Measurements from ENCODE around the gene GPC5.
"Not testable (repeated sequence)": the region's sequence is repeated elsewhere in the genome, so short reads cannot be mapped to it uniquely, and the experiment has no call there.

GPC5 gene

DNA sequence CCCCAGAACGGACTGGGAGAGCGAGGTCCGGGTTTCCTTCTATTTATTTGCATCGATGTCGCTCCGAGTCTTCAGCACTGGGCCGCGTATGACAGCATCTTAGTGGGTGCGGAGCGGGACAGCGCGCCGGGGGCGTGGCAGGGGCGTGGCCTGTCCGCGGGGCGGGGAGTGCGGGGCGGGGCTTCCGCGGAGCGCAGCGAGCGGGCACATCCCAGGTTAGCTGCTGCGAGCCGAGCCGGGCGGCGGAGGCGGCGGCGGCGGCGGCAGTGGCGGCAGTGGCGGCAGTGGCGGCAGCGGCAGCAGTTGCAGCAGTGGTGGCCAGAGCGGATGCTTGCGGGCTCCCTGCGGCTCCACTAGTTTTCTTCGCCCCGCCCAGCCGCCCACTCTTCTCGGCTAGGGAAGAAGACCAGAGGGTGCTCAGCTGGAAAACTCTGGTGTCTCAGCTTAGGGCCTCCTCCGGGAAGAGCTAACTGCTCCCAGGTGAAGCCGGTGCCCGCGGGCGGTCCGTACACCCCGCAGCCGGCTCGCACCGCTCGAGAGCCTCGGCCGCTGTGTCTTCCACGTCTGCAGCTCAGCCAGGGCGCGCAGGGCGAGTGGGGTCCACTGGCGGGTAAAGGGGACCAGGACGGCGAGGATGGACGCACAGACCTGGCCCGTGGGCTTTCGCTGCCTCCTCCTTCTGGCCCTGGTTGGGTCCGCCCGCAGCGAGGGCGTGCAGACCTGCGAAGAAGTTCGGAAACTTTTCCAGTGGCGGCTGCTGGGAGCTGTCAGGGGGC, at the start of gene GPC5:
TSS of gene GPC5 (plus strand) at position 209 of the 776 bp plus-strand sequence.
- no peak for DNase-seq (ENCODE audit: extremely low read depth, low read depth)
- no peak for TF ChIP-seq CTCF (IDR thresholded peaks at IDR 0.05; ENCODE audit: low read depth, low read length)

GRCh38 chr13:91348906-91349435, 49.5 kb upstream of the GPC5 start:
- peak; percentile 60 for DNase-seq (ENCODE audit: extremely low read depth, low read depth)
- TF ChIP-seq CTCF (IDR thresholded peaks at IDR 0.05; ENCODE audit: low read depth, low read length), result peak; percentile 81

DNA sequence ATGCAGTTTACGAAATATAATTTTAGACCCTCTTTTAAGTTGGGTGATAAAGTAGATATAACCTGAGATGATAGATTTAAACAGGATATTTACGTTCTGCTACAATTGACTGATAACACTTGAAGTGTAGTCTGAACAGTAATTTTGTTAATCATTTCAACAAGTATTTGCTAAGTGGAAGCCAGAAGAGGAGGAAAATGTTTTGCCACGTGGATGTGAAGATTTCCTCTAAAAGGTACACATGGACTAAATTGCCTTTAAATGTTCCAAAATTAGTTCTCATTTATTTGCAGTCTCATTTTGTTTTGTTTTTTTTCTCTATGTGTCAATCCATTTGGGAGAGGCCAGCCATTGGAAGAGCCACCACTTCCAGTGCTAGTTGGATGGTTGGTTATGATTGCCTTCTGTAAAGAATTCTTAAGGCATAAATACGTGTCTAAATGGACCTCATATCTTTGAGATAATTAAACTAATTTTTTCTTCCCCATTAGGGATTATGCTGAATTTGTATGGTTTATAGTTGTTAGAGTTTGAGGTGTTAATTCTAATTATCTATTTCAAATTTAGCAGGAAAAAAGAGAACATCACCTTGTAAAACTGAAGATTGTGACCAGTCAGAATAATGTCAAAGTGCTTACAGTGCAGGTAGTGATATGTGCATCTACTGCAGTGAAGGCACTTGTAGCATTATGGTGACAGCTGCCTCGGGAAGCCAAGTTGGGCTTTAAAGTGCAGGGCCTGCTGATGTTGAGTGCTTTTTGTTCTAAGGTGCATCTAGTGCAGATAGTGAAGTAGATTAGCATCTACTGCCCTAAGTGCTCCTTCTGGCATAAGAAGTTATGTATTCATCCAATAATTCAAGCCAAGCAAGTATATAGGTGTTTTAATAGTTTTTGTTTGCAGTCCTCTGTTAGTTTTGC, 48.2 kb upstream of the GPC5 start:
- TF ChIP-seq CTCF (IDR thresholded peaks at IDR 0.05; ENCODE audit: low read depth, low read length), result no peak
- DNase-seq (ENCODE audit: extremely low read depth, low read depth), result no peak

GRCh38 chr13:91351123-91351522, 47.3 kb upstream of the GPC5 start:
- no peak for DNase-seq (ENCODE audit: extremely low read depth, low read depth)
- no peak for TF ChIP-seq CTCF (IDR thresholded peaks at IDR 0.05; ENCODE audit: low read depth, low read length)

DNA sequence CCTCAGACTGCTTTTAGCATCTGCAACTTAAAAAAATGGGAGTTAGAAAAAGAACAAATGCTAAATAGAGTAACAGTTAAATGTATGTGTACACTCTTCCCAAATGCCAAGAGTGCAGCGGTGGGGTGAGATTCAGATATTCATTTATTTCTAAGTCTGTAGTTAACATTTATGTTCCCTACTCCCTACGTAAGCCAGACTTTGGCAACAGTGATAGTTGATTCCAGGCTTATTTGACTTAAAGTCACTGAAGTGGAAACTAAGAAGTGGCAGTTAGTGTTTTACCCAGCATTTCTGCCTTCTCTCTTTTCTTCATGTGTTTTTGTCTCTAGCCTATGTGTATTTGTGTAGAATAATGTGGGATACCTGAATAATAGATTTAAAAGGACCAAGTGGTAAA, 46.4 kb upstream of the GPC5 start:
- no peak for DNase-seq (ENCODE audit: extremely low read depth, low read depth)
- no peak for TF ChIP-seq CTCF (IDR thresholded peaks at IDR 0.05; ENCODE audit: low read depth, low read length)

DNA sequence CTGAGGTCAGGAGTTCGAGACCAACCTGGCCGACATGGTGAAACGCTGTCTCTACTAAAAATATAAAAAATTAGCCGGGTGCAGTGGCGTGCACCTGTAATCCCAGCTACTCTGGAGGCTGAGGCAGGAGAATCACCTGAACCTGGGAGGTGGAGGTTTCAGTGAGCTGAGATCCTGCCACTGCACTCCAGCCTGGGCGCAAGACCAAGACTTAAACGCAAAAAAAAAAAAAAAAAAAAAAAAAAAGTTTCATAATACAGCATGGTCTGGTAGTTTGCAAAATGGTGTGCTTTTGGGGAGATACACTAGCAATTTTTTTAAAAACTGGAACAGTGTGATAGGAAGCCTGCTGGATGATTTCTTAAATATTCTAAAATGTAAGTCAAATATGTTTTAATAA, 45.5 kb upstream of the GPC5 start:
- DNase-seq (ENCODE audit: extremely low read depth, low read depth), result not testable (repeated sequence)

DNA sequence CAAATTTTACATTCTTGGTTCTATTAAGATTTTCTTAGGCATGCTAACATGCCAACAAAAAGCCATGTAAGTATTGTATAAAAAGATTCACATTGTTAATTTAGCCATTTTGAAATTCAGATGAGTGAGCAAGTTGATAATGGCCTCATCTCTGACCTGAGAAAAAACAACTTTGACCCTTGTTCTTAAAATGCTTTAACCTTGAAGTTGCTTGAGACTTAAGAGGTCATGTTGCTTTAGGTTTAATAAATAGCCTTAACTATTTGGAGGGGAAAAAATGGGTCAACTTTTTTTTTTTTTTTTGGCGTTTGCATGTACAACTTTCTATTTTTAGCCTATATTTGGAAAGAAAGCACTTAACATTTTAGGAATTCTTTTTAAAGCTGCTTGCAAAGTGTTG, 44.9 kb upstream of the GPC5 start:
- DNase-seq (ENCODE audit: extremely low read depth, low read depth), result no peak
- no peak for TF ChIP-seq CTCF (IDR thresholded peaks at IDR 0.05; ENCODE audit: low read depth, low read length)

Data from AG09319 (cell line).